Esophagus squamous epithelium (tissue), 4 donors: ENCODE measurements around the gene CALY.

ENCODE experiments used
- CTCF ChIP-seq, 6 experiments: fragments of 450-650 bp in 4 of 6; fragments of 200-600 bp in 2 of 6; sonication (generic) in 2 of 6; IDR thresholded peaks; one replicate each; pipeline ENCODE4 v1.5.1; 2016 to 2019; ENCODE audit warnings: antibody characterized with exemption in 6 of 6, mild to moderate bottlenecking in 4 of 6, moderate library complexity in 4 of 6
- POLR2A ChIP-seq, 4 donors: fragments of 450-650 bp; IDR thresholded peaks; one replicate each; pipeline ENCODE4 v1.6.1; 2017; ENCODE audit warnings: antibody characterized with exemption in 4 of 4, mild to moderate bottlenecking in 4 of 4, moderate library complexity in 3 of 4

DNA sequence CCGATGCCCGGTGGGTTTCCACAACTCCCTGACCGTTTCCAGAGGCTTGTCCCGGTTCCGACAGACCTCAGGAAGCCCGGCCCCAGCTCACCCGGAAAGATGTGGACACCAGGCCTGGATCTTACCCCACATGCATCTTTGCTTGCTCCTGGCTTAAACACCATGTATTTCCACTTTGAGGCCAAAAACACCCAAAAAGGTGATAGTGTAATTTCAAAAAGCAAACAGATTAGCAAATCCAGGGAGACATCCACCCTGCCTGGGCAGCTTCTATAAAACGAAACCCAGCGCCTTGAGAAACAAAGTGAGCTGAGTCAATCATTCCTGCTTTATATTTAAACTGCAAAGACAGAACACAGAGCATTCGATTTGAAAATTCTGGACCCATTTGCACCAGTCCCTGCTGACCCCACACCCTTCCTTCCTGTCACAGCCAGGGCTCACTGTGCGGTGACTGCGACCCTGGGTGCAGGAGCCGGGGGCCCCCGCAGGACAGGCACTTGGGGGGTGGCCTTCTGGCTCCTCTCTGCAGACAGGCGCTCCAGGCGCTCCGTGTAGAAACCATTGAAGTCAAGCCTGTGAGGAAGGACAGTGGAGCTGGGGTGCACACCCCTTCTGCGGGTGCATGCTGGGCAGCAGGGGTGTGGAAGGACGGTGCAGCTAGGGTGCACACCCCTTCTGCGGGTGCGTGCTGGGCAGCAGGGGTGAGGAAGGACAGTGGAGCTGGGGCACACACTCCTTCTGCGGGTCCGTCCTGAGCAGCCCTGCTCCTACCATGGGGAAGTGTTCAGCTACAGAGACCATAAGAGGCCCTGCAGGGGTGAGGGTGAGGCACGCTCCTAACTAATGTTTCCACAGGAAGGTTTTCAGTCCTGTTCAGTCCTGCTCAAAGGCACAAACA is 57.1 kb downstream of the CALY start:
- no peak for TF ChIP-seq POLR2A (IDR thresholded peaks at IDR 0.05)
- no peak for TF ChIP-seq CTCF (IDR thresholded peaks at IDR 0.05)
